Activated CD4-positive, alpha-beta T cell treated with anti-CD3 and anti-CD28 coated beads, Interleukin-2, amount 10 ng/mL, durations not matched to agents 7 days and 5 days (primary cell): ENCODE measurements around the gene UBAP2. TPM values are rescaled to one million over a fixed set of nuclear protein-coding genes. Genes with fewer than 3 reads are reported as not detected.
A peak's percentile ranks its signal among the peaks of the same experiment; 100 is the strongest.

Experiments used
- CTCF ChIA-PET: fragments of 350-600 bp; sonication (Branson Sonifier 250); formaldehyde crosslinking; loops from one replicate; lab custom pipeline; 2021; ENCODE audit warnings: antibody characterized with exemption; lab: Charles Lee
- POLR2A ChIA-PET: fragments of 350-600 bp; sonication (Branson Sonifier 250); formaldehyde crosslinking; loops from one replicate; lab custom pipeline; 2021; ENCODE audit warnings: antibody characterized with exemption; lab: Charles Lee
- DNase-seq: peaks from one replicate; pipeline ENCODE4 v3.0.0-alpha.2; 2020
- H3K27ac Mint-ChIP-seq: one replicate; pipeline ENCODE4 v1.8.0; 2021; ENCODE audit warnings: mild to moderate bottlenecking, moderate library complexity, mixed read lengths
- H3K27me3 Mint-ChIP-seq: one replicate; pipeline ENCODE4 v1.8.0; 2021; ENCODE audit warnings: mixed read lengths
- H3K36me3 Mint-ChIP-seq: one replicate; pipeline ENCODE4 v1.8.0; 2021; ENCODE audit warnings: low read depth, mixed read lengths
- H3K4me1 Mint-ChIP-seq: one replicate; pipeline ENCODE4 v1.8.0; 2021; ENCODE audit warnings: mixed read lengths
- H3K4me3 Mint-ChIP-seq: one replicate; pipeline ENCODE4 v1.8.0; 2021; ENCODE audit warnings: mild to moderate bottlenecking, moderate library complexity, mixed read lengths
- H3K9me3 Mint-ChIP-seq: one replicate; pipeline ENCODE4 v1.8.0; 2021; ENCODE audit warnings: mixed read lengths
- total RNA-seq, 2 experiments: library from RNA; stranded (reverse); gene quantifications; one replicate each; pipeline ENCODE4 v1.2.3, GENCODE V29; 2021

Gene UBAP2
- total RNA-seq, 2 experiments from 2014 or later, result 49.8 to 53.6 TPM

- CTCF ChIA-PET, result no interaction called here
- peaks cover 3% of the 10 kb centered on the region for H3K4me1 Mint-ChIP-seq
- no peak for DNase-seq
- H3K36me3 Mint-ChIP-seq, result peaks cover 20% of the 10 kb centered on the region
- H3K27ac Mint-ChIP-seq, result no peak overlapping the region
- no peaks in the 10 kb centered on the region for H3K9me3 Mint-ChIP-seq
- H3K4me3 Mint-ChIP-seq, result no peak overlapping the region
- no peaks in the 10 kb centered on the region for H3K27me3 Mint-ChIP-seq
- POLR2A ChIA-PET, result no interaction called here
These were observed 141.9 kb downstream of the UBAP2 start for GRCh38 chr9:33906769-33907168.

GRCh38 chr9:33905137-33905536, 143.6 kb downstream of the UBAP2 start:
- Mint-ChIP-seq H3K27me3 (no peaks in the 10 kb centered on the region), H3K4me1 (peaks cover 3% of the 10 kb centered on the region), H3K9me3 (no peaks in the 10 kb centered on the region), H3K4me3 (no peak overlapping the region), H3K27ac (no peak overlapping the region), H3K36me3 (peaks cover 23% of the 10 kb centered on the region)
- CTCF ChIA-PET, result interaction anchor here (0.5 kb wide), 1 partner anchor 51 kb away, joined by 3 read pairs; no protein-coding TSS in a partner anchor
- no peak for DNase-seq
- POLR2A ChIA-PET, result no interaction called here

- Mint-ChIP-seq H3K4me1 (peaks cover 3% of the 10 kb centered on the region), H3K4me3 (no peak overlapping the region), H3K27ac (no peak overlapping the region), H3K36me3 (peaks cover 25% of the 10 kb centered on the region), H3K27me3 (no peaks in the 10 kb centered on the region), H3K9me3 (no peaks in the 10 kb centered on the region)
- no peak for DNase-seq
- CTCF ChIA-PET, result interaction anchor here (0.5 to 0.7 kb wide), 3 partner anchors 19 to 67 kb away, joined by 3 read pairs; no protein-coding TSS in a partner anchor
- POLR2A ChIA-PET, result no interaction called here
These were observed 145.4 kb downstream of the UBAP2 start for GRCh38 chr9:33903157-33903780.

GRCh38 chr9:33894316-33894715, 154.4 kb downstream of the UBAP2 start:
- Mint-ChIP-seq H3K4me3 (no peak overlapping the region), H3K4me1 (no peaks in the 10 kb centered on the region), H3K36me3 (peaks cover 9% of the 10 kb centered on the region), H3K27me3 (no peaks in the 10 kb centered on the region), H3K9me3 (no peaks in the 10 kb centered on the region), H3K27ac (no peak overlapping the region)
- CTCF ChIA-PET, result interaction anchor here (1.2 to 1.4 kb wide), 2 partner anchors 9 to 81 kb away, joined by 3 to 4 read pairs; no protein-coding TSS in a partner anchor
- POLR2A ChIA-PET, result no interaction called here
- DNase-seq, result no peak

GRCh38 chr9:33893861-33894260, 154.8 kb downstream of the UBAP2 start:
- CTCF ChIA-PET, result interaction anchor here (0.7 to 1.4 kb wide), 3 partner anchors 9 to 124 kb away, joined by 3 to 4 read pairs (median 3); no protein-coding TSS in a partner anchor
- Mint-ChIP-seq H3K27ac (peak overlapping the region; percentile 25), H3K4me1 (no peaks in the 10 kb centered on the region), H3K36me3 (peaks cover 9% of the 10 kb centered on the region), H3K27me3 (no peaks in the 10 kb centered on the region), H3K9me3 (no peaks in the 10 kb centered on the region), H3K4me3 (no peak overlapping the region)
- POLR2A ChIA-PET, result no interaction called here
- DNase-seq, result no peak

GRCh38 chr9:33885948-33886347, 162.7 kb downstream of the UBAP2 start:
- ChIA-PET CTCF (interaction anchor here (0.6 kb wide), 1 partner anchor 62 kb away, joined by 3 read pairs; no protein-coding TSS in a partner anchor), POLR2A (no interaction called here)
- peaks cover 4% of the 10 kb centered on the region for H3K36me3 Mint-ChIP-seq
- H3K9me3 Mint-ChIP-seq, result no peaks in the 10 kb centered on the region
- no peak for DNase-seq
- H3K4me3 Mint-ChIP-seq, result no peak overlapping the region
- peaks cover 11% of the 10 kb centered on the region for H3K4me1 Mint-ChIP-seq
- no peaks in the 10 kb centered on the region for H3K27me3 Mint-ChIP-seq
- H3K27ac Mint-ChIP-seq, result no peak overlapping the region

- CTCF ChIA-PET, result interaction anchor here (0.6 to 1.0 kb wide), 3 partner anchors 9 to 517 kb away, joined by 3 to 4 read pairs (median 3); no protein-coding TSS in a partner anchor
- no peak for DNase-seq
- POLR2A ChIA-PET, result no interaction called here
- no peak overlapping the region for H3K4me3 Mint-ChIP-seq
- peak overlapping the region; percentile 1 for H3K27ac Mint-ChIP-seq
- peaks cover 4% of the 10 kb centered on the region for H3K36me3 Mint-ChIP-seq
- H3K27me3 Mint-ChIP-seq, result no peaks in the 10 kb centered on the region
- H3K4me1 Mint-ChIP-seq, result peaks cover 16% of the 10 kb centered on the region
- H3K9me3 Mint-ChIP-seq, result no peaks in the 10 kb centered on the region
These were observed 163.6 kb downstream of the UBAP2 start for GRCh38 chr9:33884856-33885701.

- no peaks in the 10 kb centered on the region for H3K9me3 Mint-ChIP-seq
- no peaks in the 10 kb centered on the region for H3K36me3 Mint-ChIP-seq
- no peak overlapping the region for H3K4me3 Mint-ChIP-seq
- DNase-seq, result no peak
- POLR2A ChIA-PET, result no interaction called here
- H3K27me3 Mint-ChIP-seq, result no peaks in the 10 kb centered on the region
- no peak overlapping the region for H3K27ac Mint-ChIP-seq
- CTCF ChIA-PET, result no interaction called here
- H3K4me1 Mint-ChIP-seq, result peaks cover 21% of the 10 kb centered on the region
These were observed 167.1 kb downstream of the UBAP2 start for GRCh38 chr9:33881635-33882034.

GRCh38 chr9:33880211-33881089, 168.2 kb downstream of the UBAP2 start:
- no peaks in the 10 kb centered on the region for H3K27me3 Mint-ChIP-seq
- no peak for DNase-seq
- ChIA-PET CTCF (interaction anchor here (1.1 to 1.6 kb wide), 2 partner anchors 10 to 23 kb away, joined by 3 to 5 read pairs; no protein-coding TSS in a partner anchor), POLR2A (no interaction called here)
- H3K9me3 Mint-ChIP-seq, result no peaks in the 10 kb centered on the region
- H3K4me1 Mint-ChIP-seq, result peaks cover 21% of the 10 kb centered on the region
- no peak overlapping the region for H3K4me3 Mint-ChIP-seq
- H3K36me3 Mint-ChIP-seq, result no peaks in the 10 kb centered on the region
- H3K27ac Mint-ChIP-seq, result no peak overlapping the region

- no peaks in the 10 kb centered on the region for H3K27me3 Mint-ChIP-seq
- H3K4me1 Mint-ChIP-seq, result peaks cover 18% of the 10 kb centered on the region
- H3K9me3 Mint-ChIP-seq, result no peaks in the 10 kb centered on the region
- DNase-seq, result no peak
- POLR2A ChIA-PET, result no interaction called here
- CTCF ChIA-PET, result interaction anchor here (0.6 to 1.6 kb wide), 2 partner anchors 11 to 202 kb away, joined by 3 to 5 read pairs; no protein-coding TSS in a partner anchor
- no peak overlapping the region for H3K4me3 Mint-ChIP-seq
- H3K27ac Mint-ChIP-seq, result no peak overlapping the region
- no peaks in the 10 kb centered on the region for H3K36me3 Mint-ChIP-seq
These were observed 169.9 kb downstream of the UBAP2 start for GRCh38 chr9:33878691-33879366.

- H3K27ac Mint-ChIP-seq, result no peak overlapping the region
- ChIA-PET POLR2A (no interaction called here), CTCF (no interaction called here)
- peaks cover 14% of the 10 kb centered on the region for H3K4me1 Mint-ChIP-seq
- H3K27me3 Mint-ChIP-seq, result no peaks in the 10 kb centered on the region
- no peaks in the 10 kb centered on the region for H3K9me3 Mint-ChIP-seq
- no peaks in the 10 kb centered on the region for H3K36me3 Mint-ChIP-seq
- no peak for DNase-seq
- no peak overlapping the region for H3K4me3 Mint-ChIP-seq
These were observed 170.8 kb downstream of the UBAP2 start for GRCh38 chr9:33877727-33878489.
